ENCODE measurements around the gene SOX30. TPM values are rescaled to one million over a fixed set of nuclear protein-coding genes. Genes with fewer than 3 reads are reported as not detected.
A peak's percentile ranks its signal among the peaks of the same experiment; 100 is the strongest.
"Not testable (repeated sequence)": the region's sequence is repeated elsewhere in the genome, so short reads cannot be mapped to it uniquely, and the experiment has no call there.

The SOX30 gene
- 0.11 TPM in 1 of 2 replicates, not detected in the other for total RNA-seq (2021)
- percentile 16 among the genes with signal in this experiment for Bru-seq, nascent RNA
- BruChase-seq, experiment 1, labeled RNA remaining after a 2-hour chase: percentile 16 among the genes with signal in this experiment
- BruChase-seq, experiment 2, labeled RNA remaining after a 6-hour chase: percentile 6 among the genes with signal in this experiment
- long read RNA-seq, partial matches to known transcripts: 0 of 1 reads
- long read RNA-seq, other reads (novel, unspliced or antisense): 1 of 1 reads

- no peak for DNase-seq
- no peaks in the 10 kb centered on the region for H3K9me2 ChIP-seq (ENCODE audit: insufficient read depth)
- no TSS peak for BruUV-seq (replicated peaks)
- no peaks in the 10 kb centered on the region for H4K20me1 ChIP-seq (ENCODE audit: insufficient read depth)
- peaks cover 34% of the 10 kb centered on the region for H3K9me3 ChIP-seq (ENCODE audit: insufficient read depth, low read depth)
- no peak for TF ChIP-seq EZH2 (IDR thresholded peaks at IDR 0.05; ENCODE audit: low read depth)
- TF ChIP-seq, protein P1, sequence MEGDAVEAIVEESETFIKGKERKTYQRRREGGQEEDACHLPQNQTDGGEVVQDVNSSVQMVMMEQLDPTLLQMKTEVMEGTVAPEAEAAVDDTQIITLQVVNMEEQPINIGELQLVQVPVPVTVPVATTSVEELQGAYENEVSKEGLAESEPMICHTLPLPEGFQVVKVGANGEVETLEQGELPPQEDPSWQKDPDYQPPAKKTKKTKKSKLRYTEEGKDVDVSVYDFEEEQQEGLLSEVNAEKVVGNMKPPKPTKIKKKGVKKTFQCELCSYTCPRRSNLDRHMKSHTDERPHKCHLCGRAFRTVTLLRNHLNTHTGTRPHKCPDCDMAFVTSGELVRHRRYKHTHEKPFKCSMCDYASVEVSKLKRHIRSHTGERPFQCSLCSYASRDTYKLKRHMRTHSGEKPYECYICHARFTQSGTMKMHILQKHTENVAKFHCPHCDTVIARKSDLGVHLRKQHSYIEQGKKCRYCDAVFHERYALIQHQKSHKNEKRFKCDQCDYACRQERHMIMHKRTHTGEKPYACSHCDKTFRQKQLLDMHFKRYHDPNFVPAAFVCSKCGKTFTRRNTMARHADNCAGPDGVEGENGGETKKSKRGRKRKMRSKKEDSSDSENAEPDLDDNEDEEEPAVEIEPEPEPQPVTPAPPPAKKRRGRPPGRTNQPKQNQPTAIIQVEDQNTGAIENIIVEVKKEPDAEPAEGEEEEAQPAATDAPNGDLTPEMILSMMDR (conservative IDR thresholded peaks at IDR 0.05): no peak
- H3K79me2 ChIP-seq (ENCODE audit: low read depth): no peaks in the 10 kb centered on the region
- no peaks in the 10 kb centered on the region for H3F3A ChIP-seq (ENCODE audit: insufficient read depth, low read depth)
- peak within 1 kb of the TSS; percentile 36; the same call in 1 of the 2 replicates for H3K4me2 ChIP-seq
- no peak within 1 kb of the TSS for H3K27ac ChIP-seq
- H3K4me1 ChIP-seq (replicated peaks; ENCODE audit: insufficient read depth): no peaks in the 10 kb centered on the region
- no peak within 1 kb of the TSS; the same call in 1 of the 2 replicates for H3K4me3 ChIP-seq
- H3K27me3 ChIP-seq (ENCODE audit: insufficient read depth, low read depth): no peaks in the 10 kb centered on the region
- CTCF ChIA-PET: no interaction called here
- POLR2A ChIA-PET (ENCODE audit: unreplicated experiment): no interaction called here
- H2AFZ ChIP-seq: no peak within 1 kb of the TSS
- H3K36me3 ChIP-seq (ENCODE audit: low read depth): no peaks in the 10 kb centered on the region
- intact Hi-C loops (cut with micrococcal nuclease; ENCODE audit: unreplicated experiment): loop anchor here (5.0 kb wide), 1 partner anchor 65 kb away; no protein-coding TSS in a partner anchor
These were observed at the start of gene SOX30 for GRCh38 chr5:157652377-157652692. Gene SOX30 (minus strand): TSS chr5:157652438. CDS start chr5:157652078, 360 bp downstream.

DNA sequence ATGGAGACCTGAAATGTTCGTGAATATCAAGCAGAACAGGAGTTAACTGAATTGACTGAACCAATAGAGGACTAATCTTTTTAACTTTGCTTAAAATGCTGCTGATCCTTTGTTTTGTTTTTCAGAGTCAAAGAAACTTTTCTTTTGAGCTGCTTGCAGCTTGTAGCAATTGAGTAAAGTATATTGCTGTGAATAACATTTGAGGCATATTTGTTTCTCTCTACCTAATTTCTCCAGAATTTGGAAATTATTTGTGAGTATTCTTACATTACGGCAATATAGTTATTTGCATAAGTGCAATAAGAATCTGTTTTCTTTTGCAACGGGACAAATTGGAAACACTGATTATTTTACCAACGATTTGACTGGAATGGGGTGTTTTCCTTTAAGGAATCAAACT is 46.4 kb upstream of the SOX30 start:
- H3K27me3 ChIP-seq (ENCODE audit: insufficient read depth, low read depth); H3K4me2 ChIP-seq; H3F3A ChIP-seq (ENCODE audit: insufficient read depth, low read depth); BruUV-seq (replicated peaks); H3K79me2 ChIP-seq (ENCODE audit: low read depth); H3K9me3 ChIP-seq (ENCODE audit: insufficient read depth, low read depth); H3K4me1 ChIP-seq (replicated peaks; ENCODE audit: insufficient read depth); H3K4me3 ChIP-seq; H3K9me2 ChIP-seq (ENCODE audit: insufficient read depth); CTCF ChIA-PET; H4K20me1 ChIP-seq (ENCODE audit: insufficient read depth); H3K36me3 ChIP-seq (ENCODE audit: low read depth); POLR2A ChIA-PET (ENCODE audit: unreplicated experiment); DNase-seq; H2AFZ ChIP-seq; intact Hi-C loops (cut with micrococcal nuclease; ENCODE audit: unreplicated experiment); H3K27ac ChIP-seq: not testable (repeated sequence)

DNA sequence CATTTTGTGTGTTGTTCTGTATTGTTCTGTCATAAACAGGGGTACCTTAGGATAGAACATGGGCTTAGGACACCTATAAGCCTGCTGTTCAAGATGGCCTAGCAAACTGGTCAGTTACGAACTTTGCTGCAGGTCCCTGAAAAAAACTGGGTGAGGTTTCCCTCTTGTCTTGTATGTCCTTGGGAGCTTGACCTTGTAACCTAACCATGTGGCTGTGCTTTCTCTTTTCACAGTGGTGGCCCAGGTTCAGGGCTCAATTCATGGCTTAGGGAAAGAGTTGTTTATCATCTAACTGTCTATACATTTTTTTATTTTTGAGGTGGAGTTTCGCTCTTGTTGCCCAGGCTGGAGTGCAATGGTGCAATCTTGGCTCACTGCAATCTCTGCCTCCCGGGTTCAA is 43.9 kb upstream of the SOX30 start:
- H3K4me3 ChIP-seq; H3F3A ChIP-seq (ENCODE audit: insufficient read depth, low read depth); H3K27ac ChIP-seq; H3K4me2 ChIP-seq; intact Hi-C loops (cut with micrococcal nuclease; ENCODE audit: unreplicated experiment); CTCF ChIA-PET; BruUV-seq (replicated peaks); H3K36me3 ChIP-seq (ENCODE audit: low read depth); H3K27me3 ChIP-seq (ENCODE audit: insufficient read depth, low read depth); H3K4me1 ChIP-seq (replicated peaks; ENCODE audit: insufficient read depth); POLR2A ChIA-PET (ENCODE audit: unreplicated experiment); H4K20me1 ChIP-seq (ENCODE audit: insufficient read depth); H3K9me2 ChIP-seq (ENCODE audit: insufficient read depth); DNase-seq; H2AFZ ChIP-seq; H3K79me2 ChIP-seq (ENCODE audit: low read depth); H3K9me3 ChIP-seq (ENCODE audit: insufficient read depth, low read depth): not testable (repeated sequence)

DNA sequence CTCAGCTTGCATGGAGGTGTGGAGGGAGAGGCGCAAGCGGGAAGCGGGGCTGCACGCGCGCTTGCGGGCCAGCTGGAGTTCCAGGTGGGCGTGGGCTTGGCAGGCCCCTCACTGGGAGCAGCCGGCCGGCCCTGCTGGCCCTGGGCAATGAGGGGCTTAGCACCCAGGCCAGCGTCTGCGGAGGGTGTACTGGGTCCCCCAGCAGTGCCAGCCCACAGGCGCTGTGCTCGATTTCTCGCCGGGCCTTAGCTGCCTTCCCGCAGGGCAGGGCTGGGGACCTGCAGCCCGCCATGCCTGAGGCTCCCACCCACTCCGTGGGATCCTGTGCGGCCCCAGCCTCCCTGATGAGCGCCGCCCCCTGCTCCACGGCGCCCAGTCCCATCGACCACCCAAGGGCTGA is 41.6 kb upstream of the SOX30 start:
- H3K4me3 ChIP-seq; H3K27me3 ChIP-seq (ENCODE audit: insufficient read depth, low read depth); CTCF ChIA-PET; H3K4me1 ChIP-seq (replicated peaks; ENCODE audit: insufficient read depth); H3K36me3 ChIP-seq (ENCODE audit: low read depth); H3F3A ChIP-seq (ENCODE audit: insufficient read depth, low read depth); H4K20me1 ChIP-seq (ENCODE audit: insufficient read depth); BruUV-seq (replicated peaks); H3K4me2 ChIP-seq; H3K27ac ChIP-seq; H3K79me2 ChIP-seq (ENCODE audit: low read depth); intact Hi-C loops (cut with micrococcal nuclease; ENCODE audit: unreplicated experiment); H3K9me3 ChIP-seq (ENCODE audit: insufficient read depth, low read depth); H2AFZ ChIP-seq; DNase-seq; POLR2A ChIA-PET (ENCODE audit: unreplicated experiment); H3K9me2 ChIP-seq (ENCODE audit: insufficient read depth): not testable (repeated sequence)

Data from PC-9 (cell line).